Endothelial cell of umbilical vein (primary cell): ENCODE measurements around the gene DDX17. TPM values are rescaled to one million over a fixed set of nuclear protein-coding genes. Genes with fewer than 3 reads are reported as not detected.

ENCODE experiments used
- BruUV-seq: library from RNA; stranded (reverse); fragments of 400-500 nt; replicated peaks from 2 replicates; lab custom pipeline; 2021; lab: Mats Ljungman, UMichigan
- CTCF ChIA-PET: fragments of 300-600, 350-600 bp; sonication (Branson Sonifier 250); formaldehyde crosslinking; loops from one replicate; lab custom pipeline; 2021; ENCODE audit warnings: antibody characterized with exemption, inconsistent platforms; lab: Charles Lee
- POLR2A ChIA-PET: fragments of 300-600, 350-600 bp; sonication (Branson Sonifier 250); formaldehyde crosslinking; loops from one replicate; lab custom pipeline; 2021; ENCODE audit warnings: antibody characterized with exemption, inconsistent platforms; lab: Charles Lee
- DNase-seq: peaks from one replicate; pipeline ENCODE4 v3.0.0-alpha.2; 2011; ENCODE audit warnings: low read depth, low spot score
- FAIRE-seq: peaks from 2 replicates; lab custom pipeline; 2011; peaks lifted over from hg19 to GRCh38; lab: Jason Lieb, UNC
- H2AFZ ChIP-seq: 2 replicates; pipeline ENCODE4 v1.6.0; 2012; ENCODE audit warnings: low read depth, low read length, control low read depth, inconsistent platforms
- H3K27ac ChIP-seq: 2 replicates; pipeline ENCODE4 v1.5.1; 2011; ENCODE audit warnings: low read depth, mild to moderate bottlenecking, control low read depth, low read length, moderate library complexity; ENCODE audit not compliant: insufficient read depth
- H3K27me3 ChIP-seq, 2 experiments: 2 replicates each; pipeline versions ENCODE4 v1.6.0 to v1.6.1; 2011; ENCODE audit warnings: low read length in 2 of 2, mixed read lengths in 1 of 2; ENCODE audit not compliant: control insufficient read depth in 2 of 2, insufficient read depth in 2 of 2
- H3K36me3 ChIP-seq, 2 experiments: 2 replicates in 1 of 2; 3 replicates in 1 of 2; pipeline ENCODE4 v1.5.1; 2011; ENCODE audit warnings: low read length in 2 of 2, mild to moderate bottlenecking in 1 of 2, moderate library complexity in 1 of 2; ENCODE audit not compliant: control insufficient read depth in 2 of 2, insufficient read depth in 2 of 2; ENCODE audit errors: extremely low read depth in 1 of 2
- H3K4me1 ChIP-seq: 3 replicates; pipeline ENCODE4 v1.5.1; 2011; ENCODE audit warnings: mild to moderate bottlenecking, low read length; ENCODE audit not compliant: control insufficient read depth, insufficient read depth; ENCODE audit errors: extremely low read depth
- H3K4me2 ChIP-seq: 2 replicates; pipeline ENCODE4 v1.6.1; 2011; ENCODE audit warnings: low read length, control low read depth, mixed read lengths; ENCODE audit not compliant: insufficient read depth
- H3K4me3 ChIP-seq, 3 experiments: fragments of 200-600 bp in 1 of 3; sonication (generic), shearing (Covaris generic) in 1 of 3; replicated peaks in 1 of 3; 2 replicates each; pipeline ENCODE4 v1.5.1; 2011 to 2016; ENCODE audit warnings: control low read depth in 3 of 3, low read length in 3 of 3, mild to moderate bottlenecking in 2 of 3, inconsistent platforms in 1 of 3, low read depth in 1 of 3, moderate library complexity in 1 of 3; ENCODE audit not compliant: insufficient read depth in 1 of 3
- H3K79me2 ChIP-seq: 2 replicates; pipeline ENCODE4 v1.6.0; 2012; ENCODE audit warnings: low read length, inconsistent platforms; ENCODE audit not compliant: control insufficient read depth, insufficient read depth
- H3K9ac ChIP-seq: replicated peaks from 2 replicates; pipeline ENCODE3; 2011; ENCODE audit warnings: low read length, control low read depth; ENCODE audit not compliant: insufficient read depth; ENCODE audit errors: extremely low read depth
- H3K9me1 ChIP-seq: replicated peaks from 3 replicates; pipeline ENCODE4 v1.6.0; 2011; ENCODE audit warnings: mild to moderate bottlenecking, low read length; ENCODE audit not compliant: control insufficient read depth, insufficient read depth; ENCODE audit errors: extremely low read depth
- H3K9me3 ChIP-seq: replicated peaks from 2 replicates; pipeline ENCODE4 v1.5.1; 2012; ENCODE audit warnings: low read length, inconsistent platforms; ENCODE audit not compliant: control insufficient read depth, insufficient read depth
- H4K20me1 ChIP-seq: replicated peaks from 2 replicates; pipeline ENCODE3; 2011; ENCODE audit warnings: mild to moderate bottlenecking, low read length; ENCODE audit not compliant: control insufficient read depth, insufficient read depth; ENCODE audit errors: extremely low read depth
- CTCF ChIP-seq, 2 donors: IDR thresholded peaks; 1 replicate in 1 of 2; 2 replicates in 1 of 2; pipeline ENCODE4 v1.5.1; 2011; ENCODE audit warnings: low read length in 2 of 2, mild to moderate bottlenecking in 2 of 2, moderate library complexity in 2 of 2, control low read depth in 1 of 2, inconsistent platforms in 1 of 2, low read depth in 1 of 2; ENCODE audit not compliant: insufficient read depth in 1 of 2; ENCODE audit errors: extremely low read depth in 1 of 2
- EZH2 ChIP-seq: IDR thresholded peaks from 2 replicates; pipeline ENCODE4 v1.6.1; 2012; ENCODE audit warnings: borderline replicate concordance, low read depth, mild to moderate bottlenecking, moderate library complexity, low read length, inconsistent platforms; ENCODE audit not compliant: severe bottlenecking
- FOS ChIP-seq: IDR thresholded peaks from 2 replicates; pipeline ENCODE4 v1.6.1; 2011; ENCODE audit warnings: mild to moderate bottlenecking, low read length, moderate library complexity, borderline replicate concordance; ENCODE audit not compliant: insufficient read depth
- GATA2 ChIP-seq: IDR thresholded peaks from 2 replicates; pipeline ENCODE4 v1.7.0; 2011; ENCODE audit warnings: low read depth, mild to moderate bottlenecking, moderate library complexity, mixed read lengths, low read length; ENCODE audit not compliant: insufficient read length, insufficient read depth
- JUN ChIP-seq: IDR thresholded peaks from 2 replicates; pipeline ENCODE4 v1.6.1; 2011; ENCODE audit warnings: borderline replicate concordance, low read depth; ENCODE audit not compliant: insufficient read length, insufficient read depth
- MAX ChIP-seq: IDR thresholded peaks from 2 replicates; pipeline ENCODE4 v1.6.1; 2011; ENCODE audit not compliant: insufficient read depth, insufficient read length
- MYC ChIP-seq: IDR thresholded peaks from one replicate; pipeline ENCODE4 v1.6.1; 2011; ENCODE audit warnings: mild to moderate bottlenecking, low read depth, low read length
- POLR2A ChIP-seq: IDR thresholded peaks from 2 replicates; pipeline ENCODE4 v1.6.1; 2012; ENCODE audit warnings: low read depth, mild to moderate bottlenecking, control low read depth, low read length
- POLR2AphosphoS5 ChIP-seq: IDR thresholded peaks from 2 replicates; pipeline ENCODE4 v1.6.1; 2012; ENCODE audit warnings: low read depth, mild to moderate bottlenecking, control low read depth, low read length, moderate library complexity; ENCODE audit not compliant: insufficient read depth
- dilution Hi-C: fragments of 300-500 bp; cut with MboI; formaldehyde crosslinking; loops from one replicate; pipeline ENCODE4 v1.15.0; 2019; ENCODE audit warnings: low sequenced_read_pairs; ENCODE audit not compliant: extremely low pct_ligation_motif_present
- intact Hi-C: fragments of 100-400 bp; cut with micrococcal nuclease; formaldehyde crosslinking; loops from one replicate; pipeline ENCODE4 v1.10.0; 2022
- polyA plus RNA-seq, 4 experiments: library from polyadenylated mRNA; depleted of rRNA in 3 of 4; stranded (reverse) in 3 of 4; unstranded in 1 of 4; fragments of >200 nt; gene quantifications; 2 replicates each; pipeline versions ENCODE4 v1.2.1 to v1.2.3, GENCODE V29; 2011 to 2012; ENCODE audit warnings: missing spikeins in 1 of 4
- total RNA-seq: library from RNA; stranded (reverse); gene quantifications from 2 replicates; pipeline ENCODE4 v1.2.3, GENCODE V29; 2021

DDX17 gene
- total and polyA plus RNA-seq, 2 donors (not counting 3 experiments of a cell fraction or from before 2014, with no cell fraction given) = 393 to 402 TPM

- dilution Hi-C loops = no loop called here
- Histone ChIP-seq H3K9ac (no peak overlapping the region), H3K4me1 (no peaks in the 10 kb centered on the region), H3K4me3 (no peak overlapping the region), H3K27me3 (peaks cover 33 to 34% of the 10 kb centered on the region in 2 experiments), H3K27ac (no peak overlapping the region), H3K4me2 (no peak overlapping the region), H2AFZ (no peak overlapping the region), H3K9me3 (no peaks in the 10 kb centered on the region), H3K9me1 (no peaks in the 10 kb centered on the region), H3K36me3 (no peaks in the 10 kb centered on the region), H3K79me2 (no peaks in the 10 kb centered on the region), H4K20me1 (no peaks in the 10 kb centered on the region)
- POLR2A ChIA-PET = no interaction called here
- no peak for TF ChIP-seq CTCF (IDR thresholded peaks at IDR 0.05; ENCODE audit: extremely low read depth in 1 of 2, insufficient read depth in 1 of 2, low read depth in 1 of 2, low read length in 2 of 2)
- no peak for TF ChIP-seq MYC
- TF ChIP-seq POLR2A = no peak
- no peak for TF ChIP-seq POLR2AphosphoS5
- no peak for TF ChIP-seq EZH2
- TF ChIP-seq FOS = no peak
- TF ChIP-seq MAX = no peak
- TF ChIP-seq GATA2 = no peak
- no peak for TF ChIP-seq JUN
- CTCF ChIA-PET = interaction anchor here (0.8 to 2.1 kb wide), 3 partner anchors 8 to 399 kb away, joined by 3 to 7 read pairs (median 3); no protein-coding TSS in a partner anchor
- intact Hi-C loops = no loop called here
- BruUV-seq = no TSS peak
- DNase-seq = no peak
- FAIRE-seq = no peak
These were observed 54.7 kb downstream of the DDX17 start for GRCh38 chr22:38451404-38451803.
